Calu3 (cell line): Measurements from ENCODE around the gene MRPL28. TPM values are rescaled to one million over a fixed set of nuclear protein-coding genes. Genes with fewer than 3 reads are reported as not detected.

Source experiments
- BruUV-seq: library from RNA; stranded (reverse); fragments of 400-500 nt; replicated peaks from 2 replicates; lab custom pipeline; 2021; lab: Mats Ljungman, UMichigan
- CTCF ChIA-PET: fragments of 300-600 bp; sonication (Branson Sonifier 250); formaldehyde crosslinking; loops from one replicate; lab custom pipeline; 2022; ENCODE audit warnings: antibody characterized with exemption; lab: Charles Lee
- DNase-seq: peaks from one replicate; pipeline ENCODE4 v3.0.0; 2022
- H3K27ac Mint-ChIP-seq: one replicate; pipeline ENCODE4 v1.8.0; 2022; ENCODE audit warnings: mixed read lengths; ENCODE audit not compliant: unreplicated experiment
- H3K27me3 Mint-ChIP-seq: one replicate; pipeline ENCODE4 v1.8.0; 2022; ENCODE audit warnings: mixed read lengths; ENCODE audit not compliant: unreplicated experiment
- H3K36me3 Mint-ChIP-seq: one replicate; pipeline ENCODE4 v1.8.0; 2022; ENCODE audit warnings: mild to moderate bottlenecking, moderate library complexity, mixed read lengths; ENCODE audit not compliant: insufficient read depth, unreplicated experiment
- H3K4me1 Mint-ChIP-seq: one replicate; pipeline ENCODE4 v1.8.0; 2022; ENCODE audit warnings: mild to moderate bottlenecking, low read depth, mixed read lengths; ENCODE audit not compliant: unreplicated experiment
- H3K4me3 Mint-ChIP-seq: one replicate; pipeline ENCODE4 v1.8.0; 2022; ENCODE audit warnings: mild to moderate bottlenecking, low read depth, moderate library complexity, mixed read lengths; ENCODE audit not compliant: unreplicated experiment
- H3K9me3 Mint-ChIP-seq: one replicate; pipeline ENCODE4 v1.8.0; 2022; ENCODE audit warnings: low read depth, mixed read lengths; ENCODE audit not compliant: unreplicated experiment
- CTCF ChIP-seq: fragments of 200-600 bp; IDR thresholded peaks from one replicate; pipeline ENCODE4 v1.8.0; 2022; ENCODE audit warnings: antibody characterized with exemption; ENCODE audit not compliant: unreplicated experiment
- intact Hi-C: fragments of 100-400 bp; cut with micrococcal nuclease; formaldehyde crosslinking; loops from one replicate; pipeline ENCODE4 v1.10.0; 2022; ENCODE audit not compliant: unreplicated experiment
- total RNA-seq: library from RNA; stranded (reverse); gene quantifications from 2 replicates; pipeline ENCODE4 v1.2.3, GENCODE V29; 2022

MRPL28 gene
- total RNA-seq, 1 experiment from 2014 or later: 115 TPM

DNA sequence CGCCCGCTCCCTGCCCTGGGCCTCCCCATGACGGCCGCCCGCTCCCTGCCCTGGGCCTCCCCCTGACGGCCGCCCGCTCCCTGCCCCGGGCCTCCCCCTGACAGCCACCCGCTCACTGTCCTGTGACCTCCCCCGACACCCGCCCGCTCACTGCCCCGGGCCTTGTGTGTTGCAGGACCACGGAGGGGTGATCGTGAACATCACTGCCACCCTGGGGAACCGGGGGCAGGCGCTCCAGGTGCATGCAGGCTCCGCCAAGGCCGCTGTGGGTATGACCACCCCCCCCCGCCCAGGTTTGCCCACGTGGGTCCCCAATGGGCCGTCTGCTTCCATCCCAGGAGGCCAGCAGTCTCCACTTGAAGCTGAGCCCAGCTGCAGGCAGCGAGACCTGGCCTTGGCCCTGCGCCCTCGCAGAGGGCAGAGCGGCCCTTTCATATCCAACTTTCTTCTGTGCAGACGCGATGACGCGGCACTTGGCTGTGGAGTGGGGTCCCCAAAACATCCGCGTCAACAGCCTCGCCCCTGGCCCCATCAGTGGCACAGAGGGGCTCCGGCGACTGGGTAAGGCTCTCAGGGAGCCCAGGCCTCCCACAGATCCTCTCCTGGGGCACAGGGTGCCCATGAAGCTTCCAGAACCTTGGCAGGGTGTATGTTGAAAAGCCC lies 40.3 kb upstream of the MRPL28 start:
- no peak for DNase-seq
- Mint-ChIP-seq H3K4me1 (no peaks in the 10 kb centered on the region), H3K36me3 (peaks cover 19% of the 10 kb centered on the region), H3K4me3 (no peak overlapping the region), H3K9me3 (no peaks in the 10 kb centered on the region), H3K27ac (no peak overlapping the region), H3K27me3 (no peaks in the 10 kb centered on the region)
- intact Hi-C loops: no loop called here
- TF ChIP-seq CTCF: no peak
- no TSS peak for BruUV-seq
- CTCF ChIA-PET: no interaction called here

DNA sequence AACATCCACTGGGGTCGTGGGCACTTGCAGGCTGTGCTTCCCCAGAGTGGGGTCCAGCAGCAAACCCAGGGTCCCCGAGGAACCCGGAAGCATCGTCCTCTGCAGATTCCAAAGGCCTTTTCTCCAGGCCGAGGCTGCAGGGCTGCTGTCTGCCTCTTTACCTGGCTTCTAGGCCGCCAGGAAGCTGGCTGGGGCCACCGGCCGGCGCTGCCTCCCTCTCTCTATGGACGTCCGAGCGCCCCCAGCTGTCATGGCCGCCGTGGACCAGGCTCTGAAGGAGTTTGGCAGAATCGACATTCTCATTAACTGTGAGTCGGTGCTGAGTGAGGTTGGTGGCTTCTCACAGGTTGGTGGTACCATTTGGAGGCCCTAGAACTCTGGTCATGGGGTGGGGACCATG lies 36.9 kb upstream of the MRPL28 start:
- H3K27me3 Mint-ChIP-seq: no peaks in the 10 kb centered on the region
- CTCF ChIA-PET: interaction anchor here (0.8 kb wide), 1 partner anchor 91 kb away, joined by 5 read pairs; no protein-coding TSS in a partner anchor
- no peak overlapping the region for H3K27ac Mint-ChIP-seq
- no peaks in the 10 kb centered on the region for H3K9me3 Mint-ChIP-seq
- peaks cover 27% of the 10 kb centered on the region for H3K36me3 Mint-ChIP-seq
- intact Hi-C loops: no loop called here
- no peak overlapping the region for H3K4me3 Mint-ChIP-seq
- H3K4me1 Mint-ChIP-seq: no peaks in the 10 kb centered on the region
- BruUV-seq: no TSS peak
- no peak for DNase-seq
- no peak for TF ChIP-seq CTCF

GRCh38 chr16:405548-406506 lies 35.5 kb upstream of the MRPL28 start:
- H3K27me3 Mint-ChIP-seq: no peaks in the 10 kb centered on the region
- intact Hi-C loops: no loop called here
- H3K27ac Mint-ChIP-seq: no peak overlapping the region
- H3K9me3 Mint-ChIP-seq: no peaks in the 10 kb centered on the region
- H3K4me1 Mint-ChIP-seq: no peaks in the 10 kb centered on the region
- H3K4me3 Mint-ChIP-seq: no peak overlapping the region
- CTCF ChIA-PET: interaction anchor here (1.0 kb wide), 1 partner anchor 8 kb away, joined by 3 read pairs; no protein-coding TSS in a partner anchor
- peaks cover 34% of the 10 kb centered on the region for H3K36me3 Mint-ChIP-seq
- no peak for DNase-seq
- no peak for TF ChIP-seq CTCF
- no TSS peak for BruUV-seq

DNA sequence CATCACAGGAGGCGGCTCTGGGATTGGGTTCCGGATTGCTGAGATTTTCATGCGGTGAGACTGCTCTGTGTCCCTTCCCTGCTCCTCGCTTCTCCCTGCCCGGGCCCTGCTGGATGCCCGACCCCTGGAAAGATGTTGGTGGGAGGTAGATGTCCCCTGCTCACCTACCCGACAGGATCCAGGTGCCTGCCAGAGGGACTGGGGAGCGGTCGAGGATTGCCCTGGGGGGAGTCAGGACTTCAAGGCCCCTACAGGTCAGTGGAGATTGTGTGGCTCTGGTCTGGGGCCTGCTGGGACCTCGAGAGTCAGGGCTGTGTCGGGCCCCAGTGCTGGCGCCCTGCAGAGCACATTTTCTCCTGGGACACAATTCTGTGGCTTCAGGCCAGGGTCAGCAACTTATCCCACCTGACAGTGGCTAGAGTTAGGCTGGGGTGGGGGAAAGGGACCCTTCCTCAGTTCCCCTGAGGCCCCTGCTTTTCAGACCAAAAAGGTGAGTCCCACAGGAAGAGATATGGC lies 34.7 kb upstream of the MRPL28 start:
- no peak for DNase-seq
- intact Hi-C loops: no loop called here
- Mint-ChIP-seq H3K27me3 (no peaks in the 10 kb centered on the region), H3K27ac (no peak overlapping the region), H3K4me1 (peaks cover 8% of the 10 kb centered on the region), H3K36me3 (peaks cover 39% of the 10 kb centered on the region), H3K4me3 (no peak overlapping the region), H3K9me3 (no peaks in the 10 kb centered on the region)
- CTCF ChIA-PET: no interaction called here
- no peak for TF ChIP-seq CTCF
- no TSS peak for BruUV-seq
